AG09319 (cell line): ENCODE data around the gene PCDHGC3.

Source experiments
- DNase-seq: peaks from one replicate; pipeline ENCODE4 v3.0.0-alpha.2; 2010; ENCODE audit warnings: low read depth; ENCODE audit errors: extremely low read depth
- CTCF ChIP-seq: IDR thresholded peaks from 2 replicates; pipeline ENCODE4 v1.5.1; 2011; ENCODE audit warnings: low read depth, mild to moderate bottlenecking, inconsistent platforms, low read length, moderate library complexity

PCDHGC3 gene

GRCh38 chr5:141477815-141478214, 2.0 kb downstream of the PCDHGC3 start:
- no peak for TF ChIP-seq CTCF
- no peak for DNase-seq

GRCh38 chr5:141478321-141478945, 2.7 kb downstream of the PCDHGC3 start:
- TF ChIP-seq CTCF: peak; percentile 29
- no peak for DNase-seq

- DNase-seq: no peak
- TF ChIP-seq CTCF: no peak
These were observed 4.0 kb downstream of the PCDHGC3 start for GRCh38 chr5:141479776-141480175.

GRCh38 chr5:141483902-141484301, 8.1 kb downstream of the PCDHGC3 start:
- no peak for DNase-seq
- TF ChIP-seq CTCF: no peak

GRCh38 chr5:141484310-141484640, 8.5 kb downstream of the PCDHGC3 start:
- no peak for DNase-seq
- TF ChIP-seq CTCF: no peak

- TF ChIP-seq CTCF: no peak
- DNase-seq: no peak
These were observed 9.0 kb downstream of the PCDHGC3 start, which contains the start of gene PCDHGC4 for GRCh38 chr5:141484641-141485311. Gene PCDHGC4 (plus strand): TSS chr5:141485030. CDS start chr5:141485174, 144 bp downstream.

- TF ChIP-seq CTCF: no peak
- no peak for DNase-seq
These were observed 9.7 kb downstream of the PCDHGC3 start for GRCh38 chr5:141485321-141486055.
